Vagina (tissue), 2 donors: ENCODE measurements around the gene DMD.

ENCODE experiments used
- CTCF ChIP-seq, 3 experiments: fragments of 450-650 bp in 2 of 3; fragments of 200-600 bp in 1 of 3; sonication (generic) in 1 of 3; IDR thresholded peaks; one replicate each; pipeline ENCODE4 v1.5.1; 2017 to 2019; ENCODE audit warnings: antibody characterized with exemption in 3 of 3, mild to moderate bottlenecking in 2 of 3, moderate library complexity in 2 of 3
- POLR2A ChIP-seq, 2 donors: fragments of 450-650 bp; IDR thresholded peaks; one replicate each; pipeline ENCODE4 v1.6.1; 2017; ENCODE audit warnings: antibody characterized with exemption in 2 of 2, mild to moderate bottlenecking in 2 of 2, moderate library complexity in 2 of 2
- POLR2AphosphoS5 ChIP-seq, 2 donors: sonication (generic); formaldehyde crosslinking; IDR thresholded peaks; one replicate each; pipeline ENCODE4 v1.9.0; 2017; ENCODE audit warnings: antibody characterized with exemption in 2 of 2, mild to moderate bottlenecking in 2 of 2, low read depth in 1 of 2; ENCODE audit not compliant: insufficient read depth in 1 of 2

GRCh38 chrX:31138124-31138523, 2073.2 kb downstream of the DMD start:
- TF ChIP-seq CTCF (IDR thresholded peaks at IDR 0.05): no peak
- TF ChIP-seq POLR2A (IDR thresholded peaks at IDR 0.05): no peak
- no peak for TF ChIP-seq POLR2AphosphoS5 (IDR thresholded peaks at IDR 0.05; ENCODE audit: insufficient read depth in 1 of 2, low read depth in 1 of 2)
